HepG2 (cell line): ENCODE data around the gene HK2.

Experiments used
- KAT2B ChIP-seq: fragments of 150-350 bp; IDR thresholded peaks from 2 replicates; pipeline ENCODE4 v1.6.1; 2014; ENCODE audit warnings: low read depth, low read length, borderline replicate concordance
- POLR2G ChIP-seq: fragments of 200-400 bp; formaldehyde crosslinking; IDR thresholded peaks from 2 replicates; pipeline ENCODE4 v1.6.1; 2018; ENCODE audit warnings: mild to moderate bottlenecking, low read depth, low read length, moderate library complexity
- RAD21 ChIP-seq: fragments of 450-650 bp; formaldehyde crosslinking; IDR thresholded peaks from 2 replicates; pipeline ENCODE4 v1.5.0; 2020; ENCODE audit warnings: mild to moderate bottlenecking
- TP53 ChIP-seq: sonication (generic); formaldehyde crosslinking; conservative IDR thresholded peaks from 2 replicates; pipeline ENCODE4 v1.4.0; 2020; ENCODE audit warnings: missing genetic modification reagents
- ZNF292 ChIP-seq: sonication (generic); formaldehyde crosslinking; IDR thresholded peaks from 2 replicates; pipeline ENCODE4 v1.8.1; 2022; ENCODE audit warnings: mild to moderate bottlenecking, low read depth, missing genetic modification reagents, borderline replicate concordance
- TF ChIP-seq, protein P1 (sequence below): sonication (generic); formaldehyde crosslinking; IDR thresholded peaks from 2 replicates; pipeline ENCODE4 v1.4.0; 2020; ENCODE audit warnings: missing genetic modification reagents
- TF ChIP-seq, protein P2 (sequence below): sonication (generic); formaldehyde crosslinking; IDR thresholded peaks from 2 replicates; pipeline ENCODE4 v1.8.1; 2023; ENCODE audit warnings: mild to moderate bottlenecking, inconsistent platforms, moderate library complexity, missing genetic modification reagents, borderline replicate concordance

DNA sequence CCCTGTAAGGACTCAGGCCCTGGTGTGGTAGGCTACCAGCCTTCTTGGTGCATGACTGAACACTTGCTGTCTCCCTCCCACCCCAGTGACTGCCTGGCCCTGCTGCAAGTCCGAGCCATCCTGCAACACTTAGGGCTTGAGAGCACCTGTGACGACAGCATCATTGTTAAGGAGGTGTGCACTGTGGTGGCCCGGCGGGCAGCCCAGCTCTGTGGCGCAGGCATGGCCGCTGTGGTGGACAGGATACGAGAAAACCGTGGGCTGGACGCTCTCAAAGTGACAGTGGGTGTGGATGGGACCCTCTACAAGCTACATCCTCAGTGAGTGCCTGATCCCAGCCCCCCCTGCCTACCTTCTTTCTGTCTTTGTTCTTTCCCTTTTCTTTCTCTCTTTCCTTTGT lies 55.2 kb downstream of the HK2 start:
- no peak for TF ChIP-seq KAT2B
- TF ChIP-seq, protein P1, sequence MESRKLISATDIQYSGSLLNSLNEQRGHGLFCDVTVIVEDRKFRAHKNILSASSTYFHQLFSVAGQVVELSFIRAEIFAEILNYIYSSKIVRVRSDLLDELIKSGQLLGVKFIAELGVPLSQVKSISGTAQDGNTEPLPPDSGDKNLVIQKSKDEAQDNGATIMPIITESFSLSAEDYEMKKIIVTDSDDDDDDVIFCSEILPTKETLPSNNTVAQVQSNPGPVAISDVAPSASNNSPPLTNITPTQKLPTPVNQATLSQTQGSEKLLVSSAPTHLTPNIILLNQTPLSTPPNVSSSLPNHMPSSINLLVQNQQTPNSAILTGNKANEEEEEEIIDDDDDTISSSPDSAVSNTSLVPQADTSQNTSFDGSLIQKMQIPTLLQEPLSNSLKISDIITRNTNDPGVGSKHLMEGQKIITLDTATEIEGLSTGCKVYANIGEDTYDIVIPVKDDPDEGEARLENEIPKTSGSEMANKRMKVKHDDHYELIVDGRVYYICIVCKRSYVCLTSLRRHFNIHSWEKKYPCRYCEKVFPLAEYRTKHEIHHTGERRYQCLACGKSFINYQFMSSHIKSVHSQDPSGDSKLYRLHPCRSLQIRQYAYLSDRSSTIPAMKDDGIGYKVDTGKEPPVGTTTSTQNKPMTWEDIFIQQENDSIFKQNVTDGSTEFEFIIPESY (CRISPR knock-in tag), result no peak
- TF ChIP-seq TP53 (CRISPR knock-in tag), result no peak
- TF ChIP-seq, protein P2, sequence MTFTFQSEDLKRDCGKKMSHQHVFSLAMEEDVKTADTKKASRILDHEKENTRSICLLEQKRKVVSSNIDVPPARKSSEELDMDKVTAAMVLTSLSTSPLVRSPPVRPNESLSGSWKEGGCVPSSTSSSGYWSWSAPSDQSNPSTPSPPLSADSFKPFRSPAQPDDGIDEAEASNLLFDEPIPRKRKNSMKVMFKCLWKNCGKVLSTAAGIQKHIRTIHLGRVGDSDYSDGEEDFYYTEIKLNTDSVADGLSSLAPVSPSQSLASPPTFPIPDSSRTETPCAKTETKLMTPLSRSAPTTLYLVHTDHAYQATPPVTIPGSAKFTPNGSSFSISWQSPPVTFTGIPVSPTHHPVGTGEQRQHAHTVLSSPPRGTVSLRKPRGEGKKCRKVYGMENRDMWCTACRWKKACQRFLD (CRISPR knock-in tag), result no peak
- no peak for TF ChIP-seq POLR2G
- TF ChIP-seq ZNF292, result no peak
- no peak for TF ChIP-seq RAD21
